Fibroblast of lung (primary cell): ENCODE data around the gene ATP5PD. TPM values are rescaled to one million over a fixed set of nuclear protein-coding genes. Genes with fewer than 3 reads are reported as not detected.
A peak's percentile ranks its signal among the peaks of the same experiment; 100 is the strongest.

Experiments
- DNase-seq, 2 donors: peaks; one replicate each; pipeline versions ENCODE4 v3.0.0 to v3.0.0-alpha.2; 2010; ENCODE audit warnings: low read depth in 2 of 2
- H2AFZ ChIP-seq: 2 replicates; pipeline ENCODE4 v1.5.1; 2012; ENCODE audit warnings: low read length, control low read depth, inconsistent platforms
- H3K27ac ChIP-seq: 2 replicates; pipeline ENCODE4 v1.5.1; 2011; ENCODE audit warnings: low read length, control low read depth; ENCODE audit not compliant: insufficient read depth
- H3K27me3 ChIP-seq: 2 replicates; pipeline ENCODE4 v1.5.1; 2011; ENCODE audit warnings: mild to moderate bottlenecking, low read length; ENCODE audit not compliant: control insufficient read depth, insufficient read depth
- H3K36me3 ChIP-seq: 2 replicates; pipeline ENCODE4 v1.5.1; 2011; ENCODE audit warnings: low read length; ENCODE audit not compliant: control insufficient read depth, insufficient read depth
- H3K4me1 ChIP-seq: 2 replicates; pipeline ENCODE4 v1.5.1; 2011; ENCODE audit warnings: low read length; ENCODE audit not compliant: control insufficient read depth, insufficient read depth; ENCODE audit errors: extremely low read depth
- H3K4me2 ChIP-seq: 2 replicates; pipeline ENCODE4 v1.5.1; 2011; ENCODE audit warnings: low read length, control low read depth; ENCODE audit not compliant: insufficient read depth; ENCODE audit errors: extremely low read depth
- H3K4me3 ChIP-seq, 4 experiments: fragments of 200-600 bp in 1 of 4; sonication (generic) in 1 of 4; replicated peaks in 1 of 4; 2 replicates each; pipeline ENCODE4 v1.5.1; 2011 to 2016; ENCODE audit warnings: low read length in 4 of 4, low read depth in 3 of 4, mild to moderate bottlenecking in 3 of 4, control low read depth in 2 of 4, inconsistent platforms in 1 of 4, mixed read lengths in 1 of 4; ENCODE audit not compliant: insufficient read depth in 1 of 4; ENCODE audit errors: control extremely low read depth in 1 of 4
- H3K79me2 ChIP-seq: 2 replicates; pipeline ENCODE4 v1.5.1; 2012; ENCODE audit warnings: mild to moderate bottlenecking, low read length, inconsistent platforms; ENCODE audit not compliant: control insufficient read depth, insufficient read depth
- H3K9ac ChIP-seq: 2 replicates; pipeline ENCODE4 v1.5.1; 2011; ENCODE audit warnings: mild to moderate bottlenecking, low read length, control low read depth; ENCODE audit not compliant: insufficient read depth
- H3K9me3 ChIP-seq: 2 replicates; pipeline ENCODE4 v1.5.1; 2012; ENCODE audit warnings: low read depth, low read length; ENCODE audit not compliant: control insufficient read depth, insufficient read depth
- H4K20me1 ChIP-seq: 2 replicates; pipeline ENCODE4 v1.5.1; 2011; ENCODE audit warnings: low read length; ENCODE audit not compliant: control insufficient read depth, insufficient read depth; ENCODE audit errors: extremely low read depth
- CTCF ChIP-seq, 2 donors: IDR thresholded peaks in 1 of 2; conservative IDR thresholded peaks in 1 of 2; 1 replicate in 1 of 2; 2 replicates in 1 of 2; pipeline ENCODE4 v1.5.1; 2011 to 2012; ENCODE audit warnings: low read length in 2 of 2, control low read depth in 1 of 2, inconsistent platforms in 1 of 2, low read depth in 1 of 2, mild to moderate bottlenecking in 1 of 2
- EZH2 ChIP-seq: IDR thresholded peaks from 2 replicates; pipeline ENCODE4 v1.5.1; 2012; ENCODE audit warnings: low read length, control low read depth, mild to moderate bottlenecking; ENCODE audit errors: missing control alignments
- polyA plus RNA-seq, 2 donors: library from polyadenylated mRNA; depleted of rRNA in 1 of 2; stranded (reverse) in 1 of 2; unstranded in 1 of 2; fragments of >200 nt; gene quantifications; 2 replicates each; pipeline ENCODE4 v1.2.1, GENCODE V29; 2011 to 2012; ENCODE audit warnings: missing spikeins in 1 of 2
- total RNA-seq: library from RNA; depleted of rRNA; stranded (reverse); fragments of >200 nt; gene quantifications from 2 replicates; pipeline ENCODE4 v1.2.1, GENCODE V29; 2014

Gene ATP5PD
- total and polyA plus RNA-seq, 2 donors (not counting 1 experiment from before 2014, with no cell fraction given) = 317 to 442 TPM

GRCh38 chr17:75013092-75013559 lies 33.6 kb downstream of the ATP5PD start:
- peak overlapping the region; percentile 91 for H3K4me2 ChIP-seq
- H2AFZ ChIP-seq = peak overlapping the region; percentile 73
- no peak for DNase-seq
- peak overlapping the region; percentile 93 for H3K9ac ChIP-seq
- H3K4me1 ChIP-seq = peaks cover 11% of the 10 kb centered on the region
- H3K79me2 ChIP-seq = peaks cover 16% of the 10 kb centered on the region
- no peaks in the 10 kb centered on the region for H3K36me3 ChIP-seq
- H3K27ac ChIP-seq = peak overlapping the region; percentile 86
- TF ChIP-seq CTCF (conservative IDR thresholded peaks at IDR 0.05 in 1 of 2, IDR thresholded peaks at IDR 0.05 in 1 of 2; ENCODE audit: low read depth in 1 of 2, low read length in 2 of 2) = no peak
- no peak for TF ChIP-seq EZH2
- H4K20me1 ChIP-seq = no peaks in the 10 kb centered on the region
- H3K27me3 ChIP-seq = no peaks in the 10 kb centered on the region
- no peaks in the 10 kb centered on the region for H3K9me3 ChIP-seq
- H3K4me3 ChIP-seq = peak overlapping the region; percentile 59 to 97 (median 92)

GRCh38 chr17:75012346-75013091 lies 34.2 kb downstream of the ATP5PD start, which contains the start of gene MRPL58:
TSS of gene MRPL58 (plus strand) at chr17:75012670. CDS start at chr17:75012687, 17 bp downstream.
- peak within 1 kb of the TSS; percentile 93 for H3K9ac ChIP-seq
- H3K4me1 ChIP-seq = peaks cover 11% of the 10 kb centered on the region
- H2AFZ ChIP-seq = peak within 1 kb of the TSS; percentile 94
- H3K9me3 ChIP-seq = no peaks in the 10 kb centered on the region
- peak within 1 kb of the TSS; percentile 98 for H3K4me2 ChIP-seq
- TF ChIP-seq CTCF (conservative IDR thresholded peaks at IDR 0.05 in 1 of 2, IDR thresholded peaks at IDR 0.05 in 1 of 2; ENCODE audit: low read depth in 1 of 2, low read length in 2 of 2) = peak; percentile 52 to 55
- no peak for TF ChIP-seq EZH2
- H3K79me2 ChIP-seq = peaks cover 16% of the 10 kb centered on the region
- H3K4me3 ChIP-seq = peak within 1 kb of the TSS; percentile 59 to 97 (median 92)
- H4K20me1 ChIP-seq = no peaks in the 10 kb centered on the region
- DNase-seq = peak; percentile 87 to 92
- no peaks in the 10 kb centered on the region for H3K36me3 ChIP-seq
- no peaks in the 10 kb centered on the region for H3K27me3 ChIP-seq
- H3K27ac ChIP-seq = peak within 1 kb of the TSS; percentile 86

- Histone ChIP-seq H3K27me3 (no peaks in the 10 kb centered on the region), H4K20me1 (no peaks in the 10 kb centered on the region), H3K79me2 (peaks cover 16% of the 10 kb centered on the region), H3K4me1 (peaks cover 11% of the 10 kb centered on the region), H3K4me3 (peak overlapping the region; percentile 59 to 97 (median 81)), H3K27ac (peak overlapping the region; percentile 86), H3K9ac (peak overlapping the region; percentile 93), H2AFZ (peak overlapping the region; percentile 94), H3K36me3 (no peaks in the 10 kb centered on the region), H3K9me3 (no peaks in the 10 kb centered on the region), H3K4me2 (peak overlapping the region; percentile 98)
- no peak for DNase-seq
- TF ChIP-seq EZH2 = no peak
- TF ChIP-seq CTCF (conservative IDR thresholded peaks at IDR 0.05 in 1 of 2, IDR thresholded peaks at IDR 0.05 in 1 of 2; ENCODE audit: low read depth in 1 of 2, low read length in 2 of 2) = no peak
Measured at GRCh38 chr17:75012096-75012345, 34.7 kb downstream of the ATP5PD start.
